UCSD-AML1 (cell line): ENCODE results near the gene MT1B.

ENCODE experiments used
- DNase-seq: peaks from one replicate; lab custom pipeline; 2025; ENCODE audit not compliant: unreplicated experiment; lab: John Stamatoyannopoulos, UW

The MT1B gene

GRCh38 chr16:56683424-56684172 lies 31.9 kb downstream of the MT1B start:
- no peak for DNase-seq

- DNase-seq, result no peak
Observed at GRCh38 chr16:56684256-56684925, 32.7 kb downstream of the MT1B start.

GRCh38 chr16:56684926-56685590 lies 33.4 kb downstream of the MT1B start:
- DNase-seq, result no peak

- DNase-seq, result no peak
Observed at GRCh38 chr16:56686758-56687157, 35.1 kb downstream of the MT1B start.

- DNase-seq, result no peak
Observed at GRCh38 chr16:56688762-56689161, 37.1 kb downstream of the MT1B start.

GRCh38 chr16:56689171-56689570 lies 37.5 kb downstream of the MT1B start:
- no peak for DNase-seq

GRCh38 chr16:56690420-56691122 lies 38.9 kb downstream of the MT1B start:
- no peak for DNase-seq

- DNase-seq, result no peak
Observed at GRCh38 chr16:56691885-56692284, 40.2 kb downstream of the MT1B start.

- DNase-seq, result no peak
Observed at GRCh38 chr16:56695246-56695645, 43.6 kb downstream of the MT1B start.

GRCh38 chr16:56697456-56698155 lies 45.9 kb downstream of the MT1B start:
- DNase-seq, result no peak

- no peak for DNase-seq
Observed at GRCh38 chr16:56700195-56700594, 48.5 kb downstream of the MT1B start.

GRCh38 chr16:56700631-56701030 lies 48.9 kb downstream of the MT1B start:
- no peak for DNase-seq

GRCh38 chr16:56701534-56701933 lies 49.8 kb downstream of the MT1B start:
- no peak for DNase-seq
